Measurements from ENCODE around the gene MCM3.

MCM3 gene

DNA sequence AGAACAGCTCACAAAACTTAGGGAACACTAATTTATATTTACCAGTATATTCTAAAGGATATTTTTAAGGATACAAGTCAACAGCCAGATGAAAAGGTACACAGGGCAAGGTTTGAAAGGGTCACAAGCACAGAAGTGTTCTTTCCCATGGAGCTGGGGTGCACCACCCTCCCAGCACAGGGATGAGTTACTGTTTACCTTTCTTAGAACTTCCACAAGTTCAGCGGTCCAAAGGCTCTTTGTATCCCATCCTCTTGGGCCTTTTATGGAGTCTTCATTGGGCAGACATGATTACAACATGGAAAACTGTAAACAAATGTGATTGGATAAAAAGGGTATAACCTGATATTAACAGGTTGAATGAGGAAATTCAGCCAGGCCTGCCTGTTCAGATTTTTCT is 39.1 kb downstream of the MCM3 start:
- DNase-seq: no peak

DNA sequence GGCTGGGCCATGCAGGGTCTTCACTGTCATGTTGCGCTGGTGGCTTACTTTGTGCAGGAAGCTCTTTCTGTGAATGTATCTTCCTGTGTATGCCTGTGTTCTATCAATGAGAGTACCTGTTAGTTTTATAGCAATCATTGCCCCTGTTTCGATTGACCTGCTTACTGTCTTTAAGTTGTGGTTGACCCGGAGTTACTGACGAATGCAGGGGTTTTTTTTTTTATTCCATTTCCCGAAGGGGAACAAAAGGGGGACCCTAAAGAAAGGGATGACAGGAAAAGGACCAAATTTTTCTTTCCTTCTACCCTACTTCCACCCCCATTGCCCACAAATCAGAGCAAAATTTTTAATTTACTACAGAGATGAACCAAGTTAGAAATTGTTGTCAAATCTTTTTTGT is 40.1 kb downstream of the MCM3 start, which contains the start of gene IL17F:
TSS of gene IL17F (minus strand) at position 101 of the 400 bp plus-strand sequence. CDS start at position 30, 71 bp downstream.
- DNase-seq: no peak

DNA sequence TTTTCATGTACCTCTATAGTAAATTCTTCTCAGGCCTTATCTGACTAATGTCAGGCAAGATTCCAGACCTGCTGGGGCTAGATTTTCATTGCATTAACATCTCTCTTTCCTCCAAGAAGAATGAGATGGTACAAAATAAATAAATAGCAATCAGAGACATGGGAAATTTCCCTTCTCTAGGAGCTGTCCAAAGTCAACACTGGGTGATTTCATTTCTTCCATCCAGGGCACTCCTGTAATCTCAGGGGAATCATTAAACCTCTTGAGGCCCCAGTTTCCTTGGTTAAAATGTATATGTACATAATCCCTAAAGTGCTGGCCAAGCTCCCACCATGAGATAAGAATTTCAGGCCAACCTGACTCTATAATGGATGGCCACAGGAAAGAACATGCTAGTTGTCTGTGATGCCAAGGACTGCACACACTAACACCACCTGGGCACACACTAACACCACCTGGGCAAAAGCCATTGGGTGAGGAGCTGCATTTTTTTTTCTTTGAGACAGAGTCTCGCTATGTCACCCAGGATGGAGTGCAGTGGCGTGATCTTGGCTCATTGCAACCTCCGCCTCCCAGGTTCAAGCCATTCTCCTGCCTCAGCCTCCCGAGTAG is 41.2 kb downstream of the MCM3 start:
- DNase-seq: no peak

DNA sequence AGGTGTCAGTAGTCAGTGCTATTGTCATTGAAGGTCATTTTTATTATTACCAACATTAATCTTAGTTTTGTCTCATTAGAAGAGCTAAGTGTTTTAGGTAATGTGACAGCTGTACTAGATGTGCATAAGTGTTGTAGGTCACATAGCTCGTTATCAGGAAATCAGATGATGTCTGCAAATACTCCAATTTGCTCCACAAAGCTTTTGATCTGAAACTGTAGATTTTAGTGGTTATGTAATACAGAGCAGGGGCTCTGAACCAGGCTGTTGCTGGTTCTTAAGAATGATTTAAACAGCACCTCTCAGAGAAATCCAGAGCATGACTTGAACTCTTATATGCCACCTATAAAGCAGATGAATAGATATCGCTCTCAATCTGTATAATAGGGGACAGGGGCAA is 42.7 kb downstream of the MCM3 start:
- DNase-seq: no peak

DNA sequence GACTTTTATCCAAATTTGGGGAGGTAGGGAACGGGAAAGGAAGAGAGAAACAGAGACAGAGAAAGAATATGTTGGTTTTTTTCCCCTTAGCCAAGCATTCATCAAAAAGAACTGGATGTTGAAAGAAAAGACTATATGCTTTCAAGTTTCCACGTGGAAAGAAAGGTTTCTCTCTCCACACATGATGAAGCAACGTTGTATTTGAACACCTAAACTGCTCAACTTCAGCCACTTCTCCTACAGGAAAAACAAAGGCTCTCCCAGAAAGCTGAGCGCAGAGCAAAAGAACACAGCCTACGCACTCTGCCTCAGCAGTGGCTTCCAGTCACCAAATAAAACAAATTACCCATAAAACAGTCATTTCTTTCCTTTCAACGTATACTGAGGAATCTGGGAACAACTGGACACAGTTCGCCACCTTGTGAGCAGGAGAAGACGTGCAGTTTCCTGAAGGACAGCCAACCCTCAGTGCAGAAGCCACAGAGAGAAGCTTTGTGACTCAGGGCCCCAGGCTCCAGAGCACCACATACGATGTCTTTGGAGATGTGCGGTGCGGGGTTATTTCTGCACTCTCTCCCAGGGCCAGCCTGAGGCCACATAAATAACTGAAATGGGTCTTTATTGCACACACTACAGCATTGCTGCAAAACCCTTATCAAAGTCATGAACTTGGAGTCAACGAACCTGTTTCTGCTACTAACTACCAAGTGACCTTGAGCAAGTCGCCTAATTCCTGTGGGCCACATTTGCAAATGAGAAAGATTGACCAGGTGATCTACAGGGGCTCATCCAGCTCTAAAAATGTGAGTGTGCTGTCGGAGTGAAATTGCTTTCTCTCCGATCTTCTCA is 50.3 kb downstream of the MCM3 start:
- DNase-seq: no peak

DNA sequence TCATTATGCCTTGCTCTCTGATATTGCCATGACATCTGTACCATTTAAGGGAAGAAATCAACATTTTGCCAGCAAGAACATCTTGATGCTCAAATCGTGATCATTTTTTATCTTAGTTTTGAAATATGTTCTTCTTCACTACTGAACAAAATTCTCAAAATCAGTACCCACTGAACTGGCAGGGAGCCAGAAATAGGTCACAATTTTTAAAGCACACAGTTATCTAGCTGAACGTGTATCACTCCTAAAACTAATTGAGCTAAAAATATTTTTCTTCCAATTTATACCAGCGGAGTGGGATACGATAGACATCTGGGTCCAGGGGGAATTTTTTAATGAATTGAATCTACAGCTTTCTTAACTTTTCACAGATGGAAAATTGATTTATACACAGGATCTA is 51.5 kb downstream of the MCM3 start:
- DNase-seq: no peak

DNA sequence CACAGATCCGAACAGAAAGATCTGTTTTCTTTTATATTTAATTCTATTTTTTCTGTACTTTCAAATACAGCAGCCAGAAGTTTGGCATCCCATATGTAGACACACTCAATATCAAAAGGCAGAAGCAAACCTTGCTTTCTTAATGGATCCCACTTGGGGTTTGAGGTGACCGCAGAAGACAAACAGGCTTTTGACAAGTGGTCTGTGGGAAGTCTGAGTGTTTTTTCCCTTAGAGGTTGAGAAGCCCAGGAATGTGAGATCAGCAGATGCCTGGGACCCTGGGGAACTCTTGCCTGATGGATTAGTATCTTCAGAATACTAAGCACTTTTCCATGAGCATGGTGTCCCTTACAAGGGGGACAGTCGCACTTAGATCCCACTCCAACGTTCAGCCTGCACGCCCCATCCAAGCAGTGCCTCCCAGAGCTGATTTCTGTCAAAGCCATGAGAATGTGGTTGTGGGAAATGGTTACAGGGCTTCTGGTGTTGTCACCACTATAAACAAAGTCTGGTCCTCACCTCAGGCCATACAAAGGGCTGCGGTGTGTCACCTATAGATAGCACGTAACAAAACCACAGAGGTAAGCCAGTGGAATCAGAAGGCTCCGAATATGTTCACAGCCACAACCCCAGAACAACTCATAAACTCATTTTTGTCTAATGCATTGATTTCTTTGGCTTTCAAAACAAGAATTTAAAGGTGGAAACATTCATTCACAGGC is 53.0 kb downstream of the MCM3 start:
- no peak for DNase-seq

DNA sequence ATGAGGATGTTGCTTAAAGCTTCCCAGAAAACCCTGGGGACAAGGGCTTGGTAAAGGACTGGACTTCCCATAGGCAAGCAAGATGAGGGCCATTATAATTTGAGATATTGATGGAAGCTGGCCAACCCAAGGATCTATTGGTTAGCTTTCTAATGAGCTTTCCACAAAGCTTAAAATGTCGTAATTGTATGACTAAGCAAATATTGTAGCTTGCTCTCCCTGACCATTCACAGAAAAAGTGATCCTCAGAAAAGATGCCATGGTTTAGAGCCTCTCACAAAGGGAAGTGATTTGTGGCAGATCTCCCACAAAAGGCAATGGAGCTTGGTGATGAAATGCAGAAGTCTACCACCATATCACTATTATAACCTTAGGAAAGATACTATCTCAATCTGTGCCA is 53.9 kb downstream of the MCM3 start:
- no peak for DNase-seq

DNA sequence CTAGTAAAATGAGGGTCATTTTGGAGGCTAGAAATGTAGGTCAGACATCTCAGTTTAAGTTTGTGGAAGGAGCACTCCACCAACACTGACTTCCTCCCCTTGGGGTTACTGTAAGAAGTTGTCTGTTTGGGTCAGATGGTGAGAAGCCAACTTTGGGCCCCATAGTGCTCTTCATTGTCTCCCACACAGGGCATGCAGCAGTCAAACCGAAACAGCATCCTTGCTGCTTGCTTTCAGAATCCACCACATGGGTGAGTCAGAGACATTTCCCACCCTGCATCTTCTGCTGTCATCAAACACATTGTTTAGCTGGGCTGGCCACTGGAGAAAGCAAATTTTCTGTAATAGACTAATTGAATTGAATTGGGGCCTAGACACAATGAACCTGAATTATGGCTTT is 57.0 kb downstream of the MCM3 start:
- DNase-seq: no peak

DNA sequence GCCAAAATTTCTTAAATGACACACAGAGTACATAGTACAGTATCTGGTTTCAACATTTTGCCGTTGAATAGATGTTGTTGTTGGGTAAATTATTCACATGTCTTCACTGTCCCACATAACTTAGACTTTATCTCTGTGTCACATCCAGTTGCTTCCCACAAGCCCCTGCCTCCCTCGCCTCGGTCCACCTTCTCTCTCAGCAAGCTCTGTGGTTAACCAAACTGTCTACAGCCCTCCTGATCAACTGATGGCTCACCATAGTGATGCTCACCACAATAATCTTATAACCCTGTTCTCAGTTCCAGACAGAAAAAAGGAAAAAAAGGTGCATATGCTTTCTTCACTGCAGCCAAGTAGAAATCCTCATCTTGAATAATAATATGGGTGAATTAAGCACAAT is 63.2 kb downstream of the MCM3 start:
- peak; percentile 69 for DNase-seq

DNA sequence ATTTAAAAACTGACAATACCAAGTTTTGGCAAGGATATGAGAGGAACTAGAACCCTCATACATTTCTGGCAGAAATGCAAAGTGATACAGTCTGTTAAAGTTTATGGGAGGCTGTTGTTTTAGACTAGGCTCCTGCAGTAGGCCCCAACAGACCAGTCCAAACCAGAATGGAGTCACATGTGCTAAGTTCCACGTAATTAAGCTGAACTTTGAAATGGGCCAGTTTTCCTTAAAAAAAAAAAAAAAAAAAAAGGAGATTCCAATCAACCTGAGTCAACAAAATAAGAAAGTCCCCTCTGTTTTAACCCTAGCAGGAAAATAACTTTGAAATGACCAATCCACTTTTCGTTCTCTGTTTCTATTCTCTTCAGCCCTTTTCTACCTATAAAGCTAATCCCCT is 66.8 kb downstream of the MCM3 start:
- no peak for DNase-seq

DNA sequence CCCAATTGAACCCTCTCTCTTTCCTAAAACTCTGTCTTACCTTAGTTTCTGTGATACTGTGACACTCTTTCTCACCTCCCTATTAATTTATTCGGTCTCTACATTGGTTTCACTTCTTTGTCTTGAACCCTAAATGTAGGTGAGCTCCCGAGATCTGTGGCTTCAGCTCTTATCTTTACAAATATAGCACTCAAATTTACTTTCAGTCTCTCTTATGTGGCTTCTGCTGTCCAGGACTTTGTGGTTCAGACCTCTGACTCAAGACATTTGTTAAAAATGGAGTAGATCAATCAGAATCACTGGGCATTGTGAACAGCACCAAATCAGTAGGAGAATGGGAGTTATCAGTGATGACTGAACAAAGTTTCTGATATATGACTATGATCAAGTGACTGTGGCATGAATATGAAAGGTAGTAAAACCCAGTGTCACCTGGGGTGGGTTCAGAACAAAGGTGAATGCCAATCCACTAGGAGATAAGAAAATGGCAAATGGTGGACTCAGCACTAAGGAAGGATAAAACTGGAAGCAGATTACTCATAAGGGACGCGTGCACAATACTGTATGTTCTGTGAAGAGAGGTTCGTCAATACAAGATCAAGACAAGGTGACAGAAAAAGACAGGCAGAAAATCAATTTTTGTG is 67.5 kb downstream of the MCM3 start:
- DNase-seq: no peak

DNA sequence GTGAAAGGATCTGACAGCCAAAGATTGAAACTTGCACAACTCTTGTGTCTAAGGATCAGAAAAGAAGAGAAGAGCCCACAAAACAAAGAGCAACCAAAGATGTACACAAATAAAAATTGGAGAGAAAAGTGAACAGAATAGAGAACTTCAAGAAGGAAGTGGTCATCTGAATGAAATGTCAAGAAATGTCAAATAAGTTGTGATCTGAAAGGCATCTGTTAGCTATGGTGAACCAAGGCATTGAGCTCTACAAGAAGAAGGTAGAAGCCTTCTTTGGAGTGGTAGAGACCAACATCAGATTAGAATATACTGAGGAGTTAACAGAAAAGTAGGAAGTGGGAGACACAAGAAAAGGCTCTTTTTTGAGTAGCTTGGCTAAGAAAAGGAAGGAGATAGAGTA is 68.8 kb downstream of the MCM3 start:
- no peak for DNase-seq
